Heart left ventricle (tissue), 16 donors: ENCODE results near the gene MDH2. TPM values are rescaled to one million over a fixed set of nuclear protein-coding genes. Genes with fewer than 3 reads are reported as not detected.

Experiments used
- ATAC-seq, 4 donors: fragments of 200-7000 bp; cut with Tn5 transposase; one replicate each; pipeline ENCODE4 v1.9.1; 2020 to 2022; ENCODE audit warnings: moderate library complexity in 4 of 4, mild to moderate bottlenecking in 3 of 4, moderate number of reproducible peaks in 1 of 4
- DNase-seq, 5 donors: peaks; one replicate each; pipeline ENCODE4 v3.0.0-alpha.2; 2020
- H3K27ac ChIP-seq, 12 donors: fragments of 200-600 bp; sonication (generic) in 4 of 12; one replicate each; pipeline versions ENCODE4 v1.5.0 to v1.8.0; 2016 to 2022; ENCODE audit warnings: mild to moderate bottlenecking in 2 of 12
- H3K27me3 ChIP-seq, 9 donors: fragments of 200-600 bp; sonication (generic) in 2 of 9; one replicate each; pipeline versions ENCODE4 v1.5.1 to v1.8.0; 2016 to 2022; ENCODE audit warnings: mild to moderate bottlenecking in 3 of 9
- H3K36me3 ChIP-seq, 9 donors: fragments of 200-600 bp; sonication (generic) in 2 of 9; one replicate each; pipeline versions ENCODE4 v1.5.0 to v1.8.0; 2018 to 2022; ENCODE audit warnings: mild to moderate bottlenecking in 2 of 9
- H3K4me1 ChIP-seq, 12 donors: fragments of 200-600 bp; sonication (generic) in 4 of 12; one replicate each; pipeline versions ENCODE4 v1.5.0 to v1.8.0; 2016 to 2022; ENCODE audit warnings: mild to moderate bottlenecking in 3 of 12
- H3K4me3 ChIP-seq, 12 donors: fragments of 200-600 bp; sonication (generic) in 4 of 12; one replicate each; pipeline versions ENCODE4 v1.5.0 to v1.8.0; 2017 to 2022; ENCODE audit warnings: mild to moderate bottlenecking in 9 of 12, moderate library complexity in 4 of 12
- H3K9me3 ChIP-seq, 12 donors: fragments of 200-600 bp; sonication (generic) in 4 of 12; one replicate each; pipeline versions ENCODE4 v1.5.0 to v1.8.0; 2016 to 2022; ENCODE audit warnings: mild to moderate bottlenecking in 1 of 12
- POLR2A ChIP-seq, 2 donors: fragments of 450-650 bp; IDR thresholded peaks; one replicate each; pipeline ENCODE4 v1.6.1; 2017; ENCODE audit warnings: antibody characterized with exemption in 2 of 2, mild to moderate bottlenecking in 2 of 2, moderate library complexity in 2 of 2
- WGBS, 4 donors: extraction: QIAGEN DNeasy Blood & Tissue Kit in 2 of 4; methylation state at CpG; one replicate each; pipeline versions ENCODE4 v1.1.5 to v1.1.7; 2013 to 2018; 5-methylcytosine and 5-hydroxymethylcytosine counted together
- intact Hi-C, 10 donors: fragments of 100-400 bp; cut with DNase I; formaldehyde crosslinking; loops; one replicate each; pipeline versions ENCODE4 v1.11.1 to v1.14.2; 2022
- polyA plus RNA-seq, 2 donors: library from polyadenylated mRNA; stranded (reverse); fragments of 200-250 nt; gene quantifications; one replicate each; pipeline ENCODE4 v1.2.3, GENCODE V29; 2013
- total RNA-seq, 9 donors: library from RNA; depleted of rRNA in 2 of 9; stranded (reverse); fragments of >200 nt in 2 of 9; fragmentation: NEBNext Ultra II Directional in 3 of 9; extraction: Animal tissue kit (Norgen Biotek cat#: 25700) in 3 of 9; gene quantifications; one replicate each; pipeline versions ENCODE4 v1.1.0 to v1.2.4, GENCODE V29; 2016 to 2023
- TF ChIP-seq, protein P1 (sequence below), 12 donors: fragments of 200-600 bp; sonication (generic) in 4 of 12; IDR thresholded peaks; one replicate each; pipeline versions ENCODE4 v1.5.0 to v1.8.0; 2018 to 2022; ENCODE audit warnings: antibody characterized with exemption in 12 of 12, mild to moderate bottlenecking in 5 of 12
- donor health status: ischemic (EF 13 %, LVEDD 7.1; RV severe dilation, severe dysfunction).
- donor health status: healthy with polysubstance abuse.
- donor health status: DM: no; HTN: yes; CAD: no.
- donor health status: DM: no; HTN: no; CAD: no.
- donor health status: ischemic (EF 25% LVEDD 6.9; RV normal size, moderate dysfunction).
- donor health status: ischemic (EF 25% LVEDD 5.7; RV mildly dilated, moderate dysfunction).
- donor health status: healthy.
- donor health status: DM: yes; HTN: yes; CAD: no.
- donor health status: ischemic (EF 35%, LVEDD 5.7; RV mildly dilated, moderate dysfunction).
- donor health status: nonischemic (EF 11% LVEDD 7.7; RV severe dilation, severe dysfunction).
- donor health status: DM: yes; HTN: yes; CAD: no.
- donor health status: PGD.
- donor health status: ischemic (EF 29% LVEDD 5.4; RV normal size, mild dysfunction).
- donor health status: nonischemic (EF 23%, LVEDD 6.1; RV moderate dilation, normal function).

Gene MDH2
- total and polyA plus RNA-seq, 11 donors: 140 to 591 (median 393) TPM

DNA sequence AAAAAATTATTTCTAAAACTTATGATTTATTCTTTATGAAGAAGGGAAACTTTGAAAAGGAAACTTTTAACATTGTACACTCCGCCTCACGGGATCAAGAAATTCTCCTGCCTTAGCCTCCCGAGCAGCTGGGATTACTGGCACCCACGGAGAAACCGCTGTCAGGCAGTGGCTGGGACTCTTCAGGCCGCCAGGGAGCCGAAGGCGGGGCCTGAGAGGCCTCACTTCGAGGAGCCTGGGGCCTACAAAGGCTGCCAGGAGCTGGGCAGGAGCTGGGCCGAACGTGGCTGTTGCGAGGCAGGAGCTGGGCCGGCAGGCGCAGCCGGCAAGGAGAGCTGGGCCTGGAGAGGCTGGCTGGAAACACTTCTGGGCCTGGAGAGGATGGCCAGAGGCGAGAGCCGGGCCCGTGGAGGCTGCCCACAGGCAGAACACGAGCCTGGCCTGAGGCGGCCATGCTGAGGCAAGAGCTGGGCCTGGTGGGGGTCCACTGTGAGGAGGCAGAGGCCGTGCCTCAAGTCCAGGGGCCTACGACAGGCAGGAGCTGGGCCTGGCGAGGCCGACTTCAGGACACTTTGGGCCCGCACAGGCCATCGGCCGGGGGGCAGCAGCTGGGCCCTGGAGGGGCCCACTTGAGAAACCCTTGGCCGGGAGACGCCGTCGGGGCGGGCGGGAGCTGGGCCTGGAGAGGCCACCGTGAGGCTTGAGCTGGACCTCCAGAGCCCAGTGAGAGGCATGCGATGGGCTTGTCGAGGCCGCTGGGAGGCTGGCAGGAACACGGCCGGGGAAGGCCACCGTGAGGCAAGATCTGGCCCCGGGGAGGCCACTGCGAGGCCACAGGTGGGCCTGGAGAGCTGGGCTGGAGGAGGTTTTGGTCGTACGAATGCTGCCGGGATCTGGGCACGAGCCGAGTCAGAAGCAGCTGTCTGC, 23.7 kb downstream of the MDH2 start:
- ATAC-seq (peak in 1 of 4 donors; percentile 40), DNase-seq (peak in 3 of 5 donors; percentile 55 to 76 (median 69))
- intact Hi-C loops: no loop called here
- H3K36me3 ChIP-seq: peaks cover 0 to 13% (median 6%) of the 10 kb centered on the region in 9 donors
- TF ChIP-seq POLR2A (IDR thresholded peaks at IDR 0.05): no peak
- TF ChIP-seq, protein P1, sequence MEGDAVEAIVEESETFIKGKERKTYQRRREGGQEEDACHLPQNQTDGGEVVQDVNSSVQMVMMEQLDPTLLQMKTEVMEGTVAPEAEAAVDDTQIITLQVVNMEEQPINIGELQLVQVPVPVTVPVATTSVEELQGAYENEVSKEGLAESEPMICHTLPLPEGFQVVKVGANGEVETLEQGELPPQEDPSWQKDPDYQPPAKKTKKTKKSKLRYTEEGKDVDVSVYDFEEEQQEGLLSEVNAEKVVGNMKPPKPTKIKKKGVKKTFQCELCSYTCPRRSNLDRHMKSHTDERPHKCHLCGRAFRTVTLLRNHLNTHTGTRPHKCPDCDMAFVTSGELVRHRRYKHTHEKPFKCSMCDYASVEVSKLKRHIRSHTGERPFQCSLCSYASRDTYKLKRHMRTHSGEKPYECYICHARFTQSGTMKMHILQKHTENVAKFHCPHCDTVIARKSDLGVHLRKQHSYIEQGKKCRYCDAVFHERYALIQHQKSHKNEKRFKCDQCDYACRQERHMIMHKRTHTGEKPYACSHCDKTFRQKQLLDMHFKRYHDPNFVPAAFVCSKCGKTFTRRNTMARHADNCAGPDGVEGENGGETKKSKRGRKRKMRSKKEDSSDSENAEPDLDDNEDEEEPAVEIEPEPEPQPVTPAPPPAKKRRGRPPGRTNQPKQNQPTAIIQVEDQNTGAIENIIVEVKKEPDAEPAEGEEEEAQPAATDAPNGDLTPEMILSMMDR (IDR thresholded peaks at IDR 0.05): no peak
- H3K4me1 ChIP-seq: peaks cover 0 to 32% (median 6%) of the 10 kb centered on the region in 12 donors
- H3K4me3 ChIP-seq: no peak overlapping the region
- no peaks in the 10 kb centered on the region for H3K27me3 ChIP-seq
- H3K27ac ChIP-seq: peak overlapping the region in 3 of 12 donors; percentile 12 to 87 (median 24)
- WGBS, 4 donors: 74 to 89% (median 87%) methylated on average over 17 to 47 of the region's 47 CpGs
- H3K9me3 ChIP-seq: peaks cover 0 to 19% (median 5%) of the 10 kb centered on the region in 12 donors

DNA sequence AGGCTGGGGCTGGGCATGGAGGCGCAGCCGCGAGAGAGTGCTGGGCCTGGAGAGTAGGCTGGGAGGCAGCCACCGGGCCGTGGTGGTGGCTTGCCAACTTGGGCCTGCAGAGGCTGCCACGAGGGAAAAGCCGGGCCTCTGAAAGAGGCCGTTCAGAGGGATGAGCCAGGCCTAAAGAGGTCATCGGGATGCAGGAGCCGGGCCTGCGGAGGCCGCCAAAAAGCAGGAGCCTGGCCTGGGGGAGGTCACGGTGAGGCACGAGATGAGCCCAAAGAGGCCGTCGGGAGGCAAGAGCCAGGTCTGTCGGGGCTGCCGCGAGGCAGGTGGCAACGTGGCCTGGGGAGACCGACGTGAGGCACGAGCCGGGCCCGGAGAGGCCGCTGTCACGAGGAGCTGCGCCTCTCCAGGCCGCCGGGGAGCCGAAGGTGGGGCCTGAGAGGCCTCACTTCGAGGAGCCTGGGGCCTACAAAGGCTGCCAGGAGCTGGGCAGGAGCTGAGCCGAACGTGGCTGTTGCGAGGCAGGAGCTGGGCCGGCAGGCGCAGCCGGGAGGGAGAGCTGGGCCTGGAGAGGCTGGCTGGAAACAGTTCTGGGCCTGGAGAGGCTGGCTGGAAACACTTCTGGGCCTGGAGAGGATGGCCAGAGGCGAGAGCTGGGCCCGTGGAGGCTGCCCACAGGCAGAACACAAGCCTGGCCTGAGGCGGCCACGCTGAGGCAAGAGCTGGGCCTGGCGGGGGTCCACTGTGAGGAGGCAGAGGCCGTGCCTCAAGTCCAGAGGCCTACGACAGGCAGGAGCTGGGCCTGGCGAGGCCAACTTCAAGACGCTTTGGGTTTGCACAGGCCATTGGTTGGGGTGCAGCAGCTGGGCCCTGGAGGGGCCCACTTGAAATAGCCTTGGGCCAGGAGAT, 24.6 kb downstream of the MDH2 start:
- intact Hi-C loops: no loop called here

DNA sequence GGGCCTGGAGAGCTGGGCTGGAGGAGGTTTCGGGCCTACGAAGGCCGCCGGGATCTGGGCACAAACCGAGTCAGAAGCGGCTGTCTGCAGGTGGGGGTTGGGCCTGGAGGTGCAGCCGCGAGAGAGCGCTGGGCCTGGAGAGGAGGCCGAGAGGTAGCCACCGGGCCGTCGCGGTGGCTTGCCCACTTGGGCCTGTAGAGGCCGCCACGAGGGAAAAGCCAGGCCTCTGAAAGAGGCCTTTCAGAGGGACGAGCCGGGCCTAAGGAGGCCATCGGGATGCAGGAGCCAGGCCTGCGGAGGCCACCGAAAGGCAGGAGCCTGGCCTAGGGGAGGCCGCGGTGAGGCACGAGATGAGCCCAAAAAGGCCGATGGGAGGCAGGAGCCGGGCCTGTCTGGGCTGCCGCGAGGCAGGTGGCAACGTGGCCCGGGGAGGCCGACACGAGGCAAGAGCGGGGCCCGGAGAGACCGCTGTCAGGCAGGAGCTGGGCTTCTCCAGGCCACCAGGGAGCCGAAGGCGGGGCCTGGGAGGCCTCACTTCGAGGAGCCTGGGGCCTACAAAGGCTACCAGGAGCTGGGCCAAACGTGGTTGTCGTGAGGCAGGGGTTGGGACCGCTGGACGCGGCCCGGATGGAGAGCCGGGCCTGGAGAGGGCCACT, 25.6 kb downstream of the MDH2 start:
- no peak for ATAC-seq
- Histone ChIP-seq H3K27ac (no peak overlapping the region), H3K27me3 (no peaks in the 10 kb centered on the region), H3K9me3 (peaks cover 0 to 19% (median 5%) of the 10 kb centered on the region in 12 donors), H3K4me3 (no peak overlapping the region), H3K4me1 (peaks cover 0 to 19% (median 4%) of the 10 kb centered on the region in 12 donors), H3K36me3 (no peaks in the 10 kb centered on the region)
- TF ChIP-seq, protein P1 (IDR thresholded peaks at IDR 0.05): no peak
- no peak for TF ChIP-seq POLR2A (IDR thresholded peaks at IDR 0.05)
- intact Hi-C loops: no loop called here
- no peak for DNase-seq
- WGBS, 4 donors: 93 to 97% (median 94%) methylated on average over 44 to 45 of the region's 45 CpGs

More for the DNA sequence above, 24.6 kb downstream of the MDH2 start:
- H3K4me1 ChIP-seq: peaks cover 0 to 23% (median 4%) of the 10 kb centered on the region in 12 donors
- TF ChIP-seq, protein P1 (IDR thresholded peaks at IDR 0.05): no peak
- no peak for TF ChIP-seq POLR2A (IDR thresholded peaks at IDR 0.05)
- H3K27me3 ChIP-seq: no peaks in the 10 kb centered on the region
- no peak overlapping the region for H3K4me3 ChIP-seq
- H3K27ac ChIP-seq: peak overlapping the region in 1 of 12 donors; percentile 87
- DNase-seq (no peak), ATAC-seq (no peak)
- 94 to 96% (median 95%) methylated on average over 46 to 47 of the region's 47 CpGs for WGBS, 4 donors
- peaks cover 0 to 4% (median 0%) of the 10 kb centered on the region in 9 donors for H3K36me3 ChIP-seq
- H3K9me3 ChIP-seq: peaks cover 0 to 19% (median 5%) of the 10 kb centered on the region in 12 donors
